ENCODE measurements around the gene CYP46A1.

The CYP46A1 gene

GRCh38 chr14:99740411-99740810 is 56.3 kb downstream of the CYP46A1 start (continued):
- TF ChIP-seq ZNF292 (tag by site-specific recombination; IDR thresholded peaks at IDR 0.05; ENCODE audit: borderline replicate concordance, low read depth) (no peak), ZBTB20 (tag by site-specific recombination; IDR thresholded peaks at IDR 0.05) (peak; percentile 61), ZNF513 (tag by site-specific recombination; IDR thresholded peaks at IDR 0.05) (no peak), ZNF280D (tag by site-specific recombination; IDR thresholded peaks at IDR 0.05) (no peak), SP3 (tag by site-specific recombination; IDR thresholded peaks at IDR 0.05) (no peak), ZNF350 (tag by site-specific recombination; IDR thresholded peaks at IDR 0.05) (no peak)

GRCh38 chr14:99741227-99741976 is 57.3 kb downstream of the CYP46A1 start:
- Histone ChIP-seq H3K4me1 (ENCODE audit: control insufficient read depth, insufficient read depth, low read length) (peaks cover 22% of the 10 kb centered on the region), H3K27ac (ENCODE audit: extremely low read depth, low read depth, low read length) (no peak overlapping the region), H3K36me3 (ENCODE audit: control insufficient read depth in 2 of 2, insufficient read depth in 1 of 2, low read length in 2 of 2) (no peaks in the 10 kb centered on the region), H3K4me3 (ENCODE audit: low read depth, low read length) (no peak overlapping the region), H3K9me3 (ENCODE audit: control insufficient read depth, insufficient read depth, low read depth, low read length) (no peaks in the 10 kb centered on the region)
- TF ChIP-seq ZNF146 (tag by site-specific recombination; IDR thresholded peaks at IDR 0.05) (no peak), ZNF529 (tag by site-specific recombination; IDR thresholded peaks at IDR 0.05; ENCODE audit: insufficient replicate concordance) (no peak), ZNF138 (tag by site-specific recombination; IDR thresholded peaks at IDR 0.05; ENCODE audit: borderline replicate concordance) (no peak), ZNF747 (tag by site-specific recombination; IDR thresholded peaks at IDR 0.05) (no peak), ZFP69B (tag by site-specific recombination; IDR thresholded peaks at IDR 0.05) (no peak), SP3 (tag by site-specific recombination; IDR thresholded peaks at IDR 0.05) (no peak), MEIS1 (CRISPR knock-in tag; IDR thresholded peaks at IDR 0.05; ENCODE audit: borderline replicate concordance) (no peak), ZNF623 (tag by site-specific recombination; IDR thresholded peaks at IDR 0.05) (no peak), ZNF10 (tag by site-specific recombination; IDR thresholded peaks at IDR 0.05) (no peak)
- ChIA-PET CTCF (interaction anchor here (1.6 kb wide), 2 partner anchors 53 to 144 kb away, joined by 3 to 5 read pairs; no protein-coding TSS in a partner anchor), POLR2A (no interaction called here)

- Histone ChIP-seq H3K36me3 (ENCODE audit: control insufficient read depth in 2 of 2, insufficient read depth in 1 of 2, low read length in 2 of 2) (no peaks in the 10 kb centered on the region), H3K4me3 (ENCODE audit: low read depth, low read length) (no peak overlapping the region), H3K9me3 (ENCODE audit: control insufficient read depth, insufficient read depth, low read depth, low read length) (no peaks in the 10 kb centered on the region), H3K4me1 (ENCODE audit: control insufficient read depth, insufficient read depth, low read length) (peaks cover 29% of the 10 kb centered on the region), H3K27ac (ENCODE audit: extremely low read depth, low read depth, low read length) (no peak overlapping the region)
- TF ChIP-seq MEIS1 (CRISPR knock-in tag; IDR thresholded peaks at IDR 0.05; ENCODE audit: borderline replicate concordance) (no peak), ZNF175 (tag by site-specific recombination; IDR thresholded peaks at IDR 0.05) (no peak), ZNF16 (tag by site-specific recombination; IDR thresholded peaks at IDR 0.05; ENCODE audit: low read depth) (peak; percentile 85), ZNF423 (tag by site-specific recombination; IDR thresholded peaks at IDR 0.05) (no peak)
- CTCF ChIA-PET: interaction anchor here (1.6 kb wide), 2 partner anchors 54 to 144 kb away, joined by 3 to 5 read pairs; no protein-coding TSS in a partner anchor
- POLR2A ChIA-PET: no interaction called here
Observed at GRCh38 chr14:99742074-99742473, 58.0 kb downstream of the CYP46A1 start.
